Measurements from ENCODE around the gene LYPD3. TPM values are rescaled to one million over a fixed set of nuclear protein-coding genes. Genes with fewer than 3 reads are reported as not detected.

Gene LYPD3
- total RNA-seq, 4 donors from 2014 or later = 0.67 TPM; not detected in 3

DNA sequence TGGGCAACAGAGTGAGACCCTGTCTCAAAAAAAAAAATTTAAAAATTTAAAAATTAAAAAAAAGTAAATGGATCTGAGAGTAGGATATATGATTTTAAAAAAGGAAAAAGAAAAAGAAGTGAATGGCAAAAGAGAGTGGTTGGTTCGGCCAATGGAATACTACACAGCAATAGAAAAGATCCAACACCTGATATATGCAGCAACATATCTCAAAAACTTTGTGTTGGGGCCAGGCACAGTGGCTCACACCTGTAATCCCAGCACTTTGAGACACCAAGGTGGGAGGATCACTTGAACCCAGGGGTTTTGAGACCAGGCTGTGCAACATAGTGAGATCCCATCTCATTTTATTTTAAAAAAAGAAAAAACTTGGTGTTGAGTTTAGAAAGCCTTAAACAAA is 1.4 kb upstream of the LYPD3 start:
- Histone ChIP-seq H3K27me3 (no peaks in the 10 kb centered on the region), H3K4me1 (peaks cover 0 to 19% (median 0%) of the 10 kb centered on the region in 4 donors), H3K4me3 (no peak overlapping the region), H3K36me3 (no peaks in the 10 kb centered on the region), H3K9me3 (no peaks in the 10 kb centered on the region), H3K27ac (no peak overlapping the region)
- DNase-seq = no peak
- TF ChIP-seq, protein P1, sequence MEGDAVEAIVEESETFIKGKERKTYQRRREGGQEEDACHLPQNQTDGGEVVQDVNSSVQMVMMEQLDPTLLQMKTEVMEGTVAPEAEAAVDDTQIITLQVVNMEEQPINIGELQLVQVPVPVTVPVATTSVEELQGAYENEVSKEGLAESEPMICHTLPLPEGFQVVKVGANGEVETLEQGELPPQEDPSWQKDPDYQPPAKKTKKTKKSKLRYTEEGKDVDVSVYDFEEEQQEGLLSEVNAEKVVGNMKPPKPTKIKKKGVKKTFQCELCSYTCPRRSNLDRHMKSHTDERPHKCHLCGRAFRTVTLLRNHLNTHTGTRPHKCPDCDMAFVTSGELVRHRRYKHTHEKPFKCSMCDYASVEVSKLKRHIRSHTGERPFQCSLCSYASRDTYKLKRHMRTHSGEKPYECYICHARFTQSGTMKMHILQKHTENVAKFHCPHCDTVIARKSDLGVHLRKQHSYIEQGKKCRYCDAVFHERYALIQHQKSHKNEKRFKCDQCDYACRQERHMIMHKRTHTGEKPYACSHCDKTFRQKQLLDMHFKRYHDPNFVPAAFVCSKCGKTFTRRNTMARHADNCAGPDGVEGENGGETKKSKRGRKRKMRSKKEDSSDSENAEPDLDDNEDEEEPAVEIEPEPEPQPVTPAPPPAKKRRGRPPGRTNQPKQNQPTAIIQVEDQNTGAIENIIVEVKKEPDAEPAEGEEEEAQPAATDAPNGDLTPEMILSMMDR (IDR thresholded peaks at IDR 0.05) = no peak
- no peak for TF ChIP-seq POLR2A (IDR thresholded peaks at IDR 0.05)

DNA sequence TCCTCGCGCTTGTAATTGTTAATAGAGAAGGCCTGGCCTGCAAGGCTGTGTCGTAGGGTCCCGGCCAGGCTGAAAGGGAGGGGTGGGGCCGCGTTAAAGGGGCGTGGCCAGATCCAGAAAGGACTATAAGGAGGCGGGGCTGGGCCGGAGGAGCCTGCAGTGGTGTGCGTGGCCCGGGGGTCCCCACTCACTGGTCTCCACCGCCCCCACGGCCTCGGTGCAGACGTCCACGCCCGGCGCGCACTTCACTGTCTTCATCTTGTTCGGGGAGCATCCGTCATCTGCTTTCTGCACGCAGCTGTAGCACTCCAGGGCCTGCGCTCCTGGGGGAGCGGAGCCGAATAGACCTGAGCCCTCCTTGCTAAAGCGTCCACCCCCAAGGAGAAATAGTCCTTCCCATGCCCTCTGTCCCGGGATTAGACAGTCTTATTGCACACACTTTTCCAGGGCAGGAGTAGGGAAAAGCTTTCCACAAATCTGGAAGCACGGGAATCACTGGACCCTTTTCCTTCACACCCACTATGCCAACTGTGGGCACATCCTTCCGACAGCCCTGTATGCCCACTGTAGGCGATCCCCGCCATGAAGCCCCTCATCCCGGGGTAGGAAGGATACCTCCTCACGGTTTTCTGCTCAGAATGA is 1.2 kb downstream of the LYPD3 start:
- no peaks in the 10 kb centered on the region for H3K36me3 ChIP-seq
- peak overlapping the region; percentile 67 to 86 (median 83) for H3K27ac ChIP-seq
- H3K4me1 ChIP-seq = peaks cover 0 to 19% (median 0%) of the 10 kb centered on the region in 4 donors
- no peaks in the 10 kb centered on the region for H3K27me3 ChIP-seq
- no peaks in the 10 kb centered on the region for H3K9me3 ChIP-seq
- H3K4me3 ChIP-seq = peak overlapping the region; percentile 59 to 80 (median 64)
- DNase-seq = peak; percentile 81 to 89 (median 84)
- TF ChIP-seq POLR2A (IDR thresholded peaks at IDR 0.05) = peak in 1 of 2 donors; percentile 7
- TF ChIP-seq, protein P1 (IDR thresholded peaks at IDR 0.05) = no peak

DNA sequence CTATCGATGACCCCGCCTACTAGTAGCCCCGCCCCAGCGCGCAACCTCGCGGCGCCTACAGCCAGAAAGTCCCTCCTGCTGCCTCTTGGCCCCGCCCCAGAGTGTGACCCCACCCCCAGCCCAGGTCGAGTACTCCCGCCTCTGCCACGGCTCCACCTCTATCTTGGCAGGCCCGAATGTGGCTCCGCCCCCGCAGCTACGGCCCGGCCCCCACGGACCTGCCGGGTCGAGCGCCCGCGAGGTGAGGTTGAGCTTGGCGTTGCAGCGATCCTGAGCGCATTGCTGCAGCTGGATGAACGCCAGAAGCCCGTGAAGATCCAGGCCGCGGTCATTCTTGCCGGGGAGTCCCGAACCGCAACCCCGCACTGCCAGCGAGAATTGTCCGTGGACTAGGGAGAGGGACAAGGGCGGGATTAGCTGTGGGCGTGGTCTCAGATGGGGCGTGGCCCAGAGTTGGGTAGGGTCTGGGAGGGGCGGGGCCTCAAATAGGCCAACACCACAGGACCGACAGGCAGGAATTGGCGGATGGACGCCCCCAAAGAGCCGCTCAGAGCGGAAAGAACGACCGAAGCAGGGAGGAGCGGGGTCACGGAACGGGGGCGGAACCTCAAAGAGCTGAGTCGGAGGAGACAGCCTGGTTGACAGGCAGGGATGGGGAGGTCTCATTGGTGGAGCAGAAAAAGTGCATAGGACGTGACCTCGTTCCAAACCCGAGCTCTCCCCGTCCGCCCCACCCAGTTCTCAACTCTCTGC is 1.9 kb downstream of the LYPD3 start:
- peak overlapping the region; percentile 59 to 80 (median 64) for H3K4me3 ChIP-seq
- no peaks in the 10 kb centered on the region for H3K27me3 ChIP-seq
- peak overlapping the region; percentile 67 to 86 (median 83) for H3K27ac ChIP-seq
- DNase-seq = peak; percentile 99 to 100 (median 99)
- H3K36me3 ChIP-seq = no peaks in the 10 kb centered on the region
- H3K9me3 ChIP-seq = no peaks in the 10 kb centered on the region
- TF ChIP-seq, protein P1 (IDR thresholded peaks at IDR 0.05) = no peak
- TF ChIP-seq POLR2A (IDR thresholded peaks at IDR 0.05) = no peak
- peaks cover 0 to 19% (median 0%) of the 10 kb centered on the region in 4 donors for H3K4me1 ChIP-seq

DNA sequence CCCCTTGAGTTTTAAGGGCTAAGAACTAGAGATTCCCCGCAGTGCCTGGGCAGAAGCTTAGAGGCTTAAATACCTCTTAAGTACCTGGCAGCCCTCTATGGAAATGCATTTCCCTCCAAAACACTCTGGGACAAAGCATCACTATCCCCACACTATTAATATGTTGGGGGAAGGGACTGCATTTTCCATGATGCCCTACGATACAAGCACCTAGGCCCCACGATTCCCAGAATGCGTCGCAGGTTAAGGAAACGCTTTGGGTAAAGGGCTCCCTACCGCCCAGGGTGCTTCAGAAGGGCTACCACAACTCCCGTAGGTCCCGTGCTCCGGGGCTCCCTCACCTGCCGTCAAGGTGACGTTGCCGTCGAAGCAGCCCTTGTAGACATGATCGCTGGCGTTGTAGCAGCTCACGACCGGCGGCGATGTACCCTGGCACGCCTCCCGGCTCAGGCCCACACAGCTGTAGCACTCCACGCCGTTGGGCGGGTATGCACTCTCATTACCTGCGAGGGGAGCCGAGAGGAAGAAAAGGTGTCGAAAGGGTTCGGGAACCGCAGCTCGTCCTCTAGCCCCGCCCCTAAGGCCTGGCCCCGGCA is 2.5 kb downstream of the LYPD3 start:
- H3K4me1 ChIP-seq = peaks cover 0 to 19% (median 0%) of the 10 kb centered on the region in 4 donors
- TF ChIP-seq, protein P1 (IDR thresholded peaks at IDR 0.05) = no peak
- no peak for TF ChIP-seq POLR2A (IDR thresholded peaks at IDR 0.05)
- H3K4me3 ChIP-seq = peak overlapping the region; percentile 59 to 80 (median 64)
- no peaks in the 10 kb centered on the region for H3K36me3 ChIP-seq
- DNase-seq = no peak
- H3K27me3 ChIP-seq = no peaks in the 10 kb centered on the region
- peak overlapping the region; percentile 67 to 86 (median 83) for H3K27ac ChIP-seq
- no peaks in the 10 kb centered on the region for H3K9me3 ChIP-seq

DNA sequence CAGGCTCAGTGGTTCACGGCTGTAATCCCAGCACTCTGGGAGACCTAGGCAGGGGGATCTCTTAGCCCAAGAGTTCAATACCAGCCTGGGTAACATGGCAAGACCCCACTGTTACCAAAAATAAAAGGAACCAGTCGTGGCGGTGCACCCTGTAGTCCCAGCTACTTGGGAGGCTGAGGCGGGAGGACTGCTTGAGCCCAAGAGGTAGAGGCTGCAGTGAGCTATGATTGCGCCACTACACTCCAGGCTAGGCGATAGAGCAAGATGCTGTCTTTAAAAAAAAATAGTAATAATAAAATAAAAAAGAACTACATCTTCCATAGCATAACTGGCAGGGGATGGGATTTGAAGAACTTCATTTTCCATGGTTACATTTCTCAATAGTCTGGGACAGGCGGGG is 3.0 kb downstream of the LYPD3 start:
- no peak for TF ChIP-seq POLR2A (IDR thresholded peaks at IDR 0.05)
- TF ChIP-seq, protein P1 (IDR thresholded peaks at IDR 0.05) = no peak
- H3K27ac ChIP-seq = peak overlapping the region in 1 of 4 donors; percentile 80

More for the DNA sequence above, 3.0 kb downstream of the LYPD3 start:
- Histone ChIP-seq H3K36me3 (no peaks in the 10 kb centered on the region), H3K4me3 (peak overlapping the region in 2 of 4 donors; percentile 59 to 80), H3K4me1 (peaks cover 0 to 19% (median 0%) of the 10 kb centered on the region in 4 donors), H3K9me3 (no peaks in the 10 kb centered on the region), H3K27me3 (no peaks in the 10 kb centered on the region)
- DNase-seq = no peak

Measured in Peyer's patch (tissue), 4 donors.